Heart left ventricle (tissue), 13 donors: ENCODE data around the gene DIS3L2.

Experiments used
- POLR2A ChIP-seq, 2 donors: fragments of 450-650 bp; IDR thresholded peaks; one replicate each; pipeline ENCODE4 v1.6.1; 2017; ENCODE audit warnings: antibody characterized with exemption in 2 of 2, mild to moderate bottlenecking in 2 of 2, moderate library complexity in 2 of 2
- TF ChIP-seq, protein P1 (sequence below), 12 donors: fragments of 200-600 bp; sonication (generic) in 4 of 12; IDR thresholded peaks; one replicate each; pipeline versions ENCODE4 v1.5.0 to v1.8.0; 2018 to 2022; ENCODE audit warnings: antibody characterized with exemption in 12 of 12, mild to moderate bottlenecking in 5 of 12
- donor health status: ischemic (EF 13 %, LVEDD 7.1; RV severe dilation, severe dysfunction).
- donor health status: DM: no; HTN: yes; CAD: no.
- donor health status: DM: no; HTN: no; CAD: no.
- donor health status: ischemic (EF 25% LVEDD 6.9; RV normal size, moderate dysfunction).
- donor health status: ischemic (EF 25% LVEDD 5.7; RV mildly dilated, moderate dysfunction).
- donor health status: ischemic (EF 35%, LVEDD 5.7; RV mildly dilated, moderate dysfunction).
- donor health status: nonischemic (EF 11% LVEDD 7.7; RV severe dilation, severe dysfunction).
- donor health status: DM: yes; HTN: yes; CAD: no.
- donor health status: PGD.
- donor health status: ischemic (EF 29% LVEDD 5.4; RV normal size, mild dysfunction).
- donor health status: nonischemic (EF 23%, LVEDD 6.1; RV moderate dilation, normal function).

- TF ChIP-seq, protein P1, sequence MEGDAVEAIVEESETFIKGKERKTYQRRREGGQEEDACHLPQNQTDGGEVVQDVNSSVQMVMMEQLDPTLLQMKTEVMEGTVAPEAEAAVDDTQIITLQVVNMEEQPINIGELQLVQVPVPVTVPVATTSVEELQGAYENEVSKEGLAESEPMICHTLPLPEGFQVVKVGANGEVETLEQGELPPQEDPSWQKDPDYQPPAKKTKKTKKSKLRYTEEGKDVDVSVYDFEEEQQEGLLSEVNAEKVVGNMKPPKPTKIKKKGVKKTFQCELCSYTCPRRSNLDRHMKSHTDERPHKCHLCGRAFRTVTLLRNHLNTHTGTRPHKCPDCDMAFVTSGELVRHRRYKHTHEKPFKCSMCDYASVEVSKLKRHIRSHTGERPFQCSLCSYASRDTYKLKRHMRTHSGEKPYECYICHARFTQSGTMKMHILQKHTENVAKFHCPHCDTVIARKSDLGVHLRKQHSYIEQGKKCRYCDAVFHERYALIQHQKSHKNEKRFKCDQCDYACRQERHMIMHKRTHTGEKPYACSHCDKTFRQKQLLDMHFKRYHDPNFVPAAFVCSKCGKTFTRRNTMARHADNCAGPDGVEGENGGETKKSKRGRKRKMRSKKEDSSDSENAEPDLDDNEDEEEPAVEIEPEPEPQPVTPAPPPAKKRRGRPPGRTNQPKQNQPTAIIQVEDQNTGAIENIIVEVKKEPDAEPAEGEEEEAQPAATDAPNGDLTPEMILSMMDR (IDR thresholded peaks at IDR 0.05) = no peak
- no peak for TF ChIP-seq POLR2A (IDR thresholded peaks at IDR 0.05)
These were observed 34.0 kb upstream of the DIS3L2 start for GRCh38 chr2:231927566-231927890.
